Testis (tissue), 3 donors: ENCODE measurements around the gene NPFFR2. TPM values are rescaled to one million over a fixed set of nuclear protein-coding genes. Genes with fewer than 3 reads are reported as not detected.
"Not testable (repeated sequence)": the region's sequence is repeated elsewhere in the genome, so short reads cannot be mapped to it uniquely, and the experiment has no call there.

Source experiments
- DNase-seq: peaks from one replicate; pipeline ENCODE4 v3.0.0-alpha.2; 2019
- H3K27ac ChIP-seq, 2 donors: fragments of 200-600 bp; sonication (generic); one replicate each; pipeline ENCODE4 v1.5.1; 2019
- H3K27me3 ChIP-seq: fragments of 200-600 bp; sonication (generic); one replicate; pipeline ENCODE4 v1.5.1; 2019
- H3K36me3 ChIP-seq: fragments of 200-600 bp; sonication (generic); one replicate; pipeline ENCODE4 v1.5.1; 2017; ENCODE audit warnings: low read depth; ENCODE audit errors: missing control alignments
- H3K4me1 ChIP-seq: fragments of 200-600 bp; sonication (generic); one replicate; pipeline ENCODE4 v1.5.1; 2019
- H3K4me3 ChIP-seq, 2 donors: fragments of 200-600 bp; sonication (generic); one replicate each; pipeline ENCODE4 v1.5.1; 2017 to 2019
- H3K9me3 ChIP-seq: fragments of 200-600 bp; sonication (generic); one replicate; pipeline ENCODE4 v1.5.1; 2017
- CTCF ChIP-seq, 3 experiments: fragments of 450-650 bp in 2 of 3; fragments of 200-600 bp in 1 of 3; sonication (generic) in 1 of 3; IDR thresholded peaks; one replicate each; pipeline ENCODE4 v1.5.1; 2016 to 2019; ENCODE audit warnings: antibody characterized with exemption in 3 of 3, mild to moderate bottlenecking in 2 of 3, moderate library complexity in 1 of 3
- POLR2A ChIP-seq: fragments of 450-650 bp; IDR thresholded peaks from one replicate; pipeline ENCODE4 v1.6.1; 2017; ENCODE audit warnings: antibody characterized with exemption, mild to moderate bottlenecking, moderate library complexity
- WGBS, 2 donors: methylation state at CpG; one replicate each; pipeline ENCODE4 v1.1.5; 2018; 5-methylcytosine and 5-hydroxymethylcytosine counted together
- intact Hi-C: fragments of 100-400 bp; cut with DNase I; formaldehyde crosslinking; loops from one replicate; pipeline ENCODE4 v1.15.1; 2023; ENCODE audit warnings: low total_unique reads
- polyA plus RNA-seq: library from polyadenylated mRNA; stranded (reverse); fragments of 350-450 nt; fragmentation: Illumina TruSeq; extraction: RNeasy Lipid Tissue Mini Kit (QIAGEN cat#74804); gene quantifications from one replicate; pipeline ENCODE4 v1.2.3, GENCODE V29; 2014; ENCODE audit warnings: low read depth, low replicate concordance; ENCODE audit not compliant: insufficient read depth
- total RNA-seq, 2 donors: library from RNA; depleted of rRNA; stranded (reverse); fragments of >200 nt; gene quantifications; one replicate each; pipeline ENCODE4 v1.2.3, GENCODE V29; 2016

The NPFFR2 gene
- total and polyA plus RNA-seq, 3 donors from 2014 or later = 0.94 to 1.9 (median 1.2) TPM

GRCh38 chr4:72118017-72118416 lies 86.2 kb downstream of the NPFFR2 start:
- 87 to 91% methylated on average over 3 of the region's 3 CpGs for WGBS, 2 donors

DNA sequence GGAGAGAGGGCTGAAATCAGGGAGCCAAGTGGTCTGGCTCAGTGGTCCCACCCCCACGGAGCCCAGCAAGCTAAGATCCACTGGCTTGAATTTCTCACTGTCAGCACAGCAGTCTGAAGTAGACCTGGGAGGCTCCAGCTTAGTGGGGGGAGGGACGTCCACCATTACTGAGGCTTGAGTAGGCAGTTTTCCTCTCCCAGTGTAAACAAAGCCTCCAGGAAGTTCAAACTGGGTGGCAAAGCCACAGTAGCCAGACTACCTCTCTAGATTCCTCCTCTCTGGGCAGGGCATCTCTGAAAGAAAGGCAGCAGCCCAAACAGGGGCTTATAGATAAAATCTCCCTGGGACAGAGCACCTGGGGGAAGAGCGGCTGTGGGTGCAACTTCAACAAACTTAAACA lies 88.1 kb downstream of the NPFFR2 start:
- no peaks in the 10 kb centered on the region for H3K36me3 ChIP-seq
- intact Hi-C loops = no loop called here
- H3K27ac ChIP-seq = no peak overlapping the region
- H3K4me1 ChIP-seq = no peaks in the 10 kb centered on the region
- H3K27me3 ChIP-seq = no peaks in the 10 kb centered on the region
- no peak for DNase-seq
- TF ChIP-seq POLR2A (no peak), CTCF (IDR thresholded peaks at IDR 0.05) (no peak)
- H3K4me3 ChIP-seq = no peak overlapping the region
- WGBS, 2 donors = 72 to 74% methylated on average over 3 of the region's 3 CpGs
- H3K9me3 ChIP-seq = no peaks in the 10 kb centered on the region

More at GRCh38 chr4:72118017-72118416, 86.2 kb downstream of the NPFFR2 start:
- Histone ChIP-seq H3K9me3 (no peaks in the 10 kb centered on the region), H3K27me3 (no peaks in the 10 kb centered on the region), H3K27ac (no peak overlapping the region), H3K4me1 (no peaks in the 10 kb centered on the region), H3K36me3 (no peaks in the 10 kb centered on the region), H3K4me3 (no peak overlapping the region)
- no peak for DNase-seq
- no peak for TF ChIP-seq POLR2A
- TF ChIP-seq CTCF (IDR thresholded peaks at IDR 0.05) = no peak
- intact Hi-C loops = no loop called here

GRCh38 chr4:72128741-72129140 lies 96.9 kb downstream of the NPFFR2 start:
- Histone ChIP-seq H3K36me3 (no peaks in the 10 kb centered on the region), H3K27ac (no peak overlapping the region), H3K4me1 (no peaks in the 10 kb centered on the region), H3K27me3 (no peaks in the 10 kb centered on the region), H3K9me3 (no peaks in the 10 kb centered on the region), H3K4me3 (no peak overlapping the region)
- no peak for TF ChIP-seq CTCF (IDR thresholded peaks at IDR 0.05)
- TF ChIP-seq POLR2A = no peak
- DNase-seq = no peak
- intact Hi-C loops = no loop called here

GRCh38 chr4:72136429-72136828 lies 104.6 kb downstream of the NPFFR2 start:
- WGBS, 2 donors = 83 to 84% methylated on average over 6 of the region's 6 CpGs
- Histone ChIP-seq H3K9me3 (no peaks in the 10 kb centered on the region), H3K4me3 (no peak overlapping the region), H3K36me3 (no peaks in the 10 kb centered on the region), H3K27me3 (no peaks in the 10 kb centered on the region), H3K4me1 (no peaks in the 10 kb centered on the region), H3K27ac (no peak overlapping the region)
- DNase-seq = no peak
- TF ChIP-seq POLR2A = no peak
- no peak for TF ChIP-seq CTCF (IDR thresholded peaks at IDR 0.05)
- intact Hi-C loops = no loop called here

DNA sequence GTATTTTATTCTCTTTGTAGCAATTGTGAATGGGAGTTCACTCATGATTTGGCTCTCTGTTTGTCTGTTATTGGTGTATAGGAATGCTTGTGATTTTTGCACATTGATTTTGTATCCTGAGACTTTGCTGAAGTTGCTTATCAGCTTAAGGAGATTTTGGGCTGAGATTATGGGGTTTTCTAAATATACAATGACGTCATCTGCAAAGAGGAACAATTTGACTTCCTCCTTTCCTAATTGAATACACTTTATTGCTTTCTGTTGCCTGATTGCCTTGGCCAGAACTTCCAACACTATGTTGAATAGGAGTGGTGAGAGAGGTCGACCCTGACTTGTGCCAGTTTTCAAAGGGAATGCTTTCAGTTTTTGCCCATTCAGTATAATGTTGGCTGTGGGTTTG lies 108.2 kb downstream of the NPFFR2 start:
- H3K9me3 ChIP-seq, H3K36me3 ChIP-seq, H3K27ac ChIP-seq, H3K27me3 ChIP-seq, DNase-seq, H3K4me1 ChIP-seq, H3K4me3 ChIP-seq, intact Hi-C loops: not testable (repeated sequence)
- WGBS, 2 donors = 70 to 81% methylated on average over 2 of the region's 2 CpGs
